ENCODE measurements around the gene FGD5. TPM values are rescaled to one million over a fixed set of nuclear protein-coding genes. Genes with fewer than 3 reads are reported as not detected.

FGD5 gene
- total and polyA plus RNA-seq, 2 experiments from 2014 or later = 7.4 to 12.2 TPM

DNA sequence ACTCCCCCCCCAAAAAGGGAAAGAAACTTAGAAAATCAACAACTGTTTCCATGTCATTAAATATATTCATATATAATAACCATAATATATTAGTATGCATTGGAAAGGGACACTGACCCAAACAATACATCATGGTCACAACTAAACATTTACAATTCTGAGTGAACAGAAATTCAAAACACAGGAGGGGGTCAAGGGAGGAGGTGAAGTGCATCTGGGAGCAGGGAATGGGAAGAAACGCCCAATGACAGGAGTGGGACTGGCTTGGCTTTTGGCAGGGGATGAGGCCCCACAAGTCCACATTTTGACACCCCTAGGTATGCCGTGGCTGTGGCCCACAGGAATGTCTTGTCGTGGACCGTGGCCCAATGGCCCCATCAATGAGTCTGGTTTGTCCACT lies 41.1 kb downstream of the FGD5 start (continued):
- TF ChIP-seq CTCF (conservative IDR thresholded peaks at IDR 0.05; ENCODE audit: low read depth in 2 of 2) (no peak), REST (IDR thresholded peaks at IDR 0.05; ENCODE audit: unreplicated experiment) (no peak), JUNB (IDR thresholded peaks at IDR 0.05; ENCODE audit: unreplicated experiment) (no peak), EZH2 (IDR thresholded peaks at IDR 0.05; ENCODE audit: low read depth, unreplicated experiment) (no peak), ZNF331 (CRISPR knock-in tag; IDR thresholded peaks at IDR 0.05; ENCODE audit: low read depth) (no peak)

DNA sequence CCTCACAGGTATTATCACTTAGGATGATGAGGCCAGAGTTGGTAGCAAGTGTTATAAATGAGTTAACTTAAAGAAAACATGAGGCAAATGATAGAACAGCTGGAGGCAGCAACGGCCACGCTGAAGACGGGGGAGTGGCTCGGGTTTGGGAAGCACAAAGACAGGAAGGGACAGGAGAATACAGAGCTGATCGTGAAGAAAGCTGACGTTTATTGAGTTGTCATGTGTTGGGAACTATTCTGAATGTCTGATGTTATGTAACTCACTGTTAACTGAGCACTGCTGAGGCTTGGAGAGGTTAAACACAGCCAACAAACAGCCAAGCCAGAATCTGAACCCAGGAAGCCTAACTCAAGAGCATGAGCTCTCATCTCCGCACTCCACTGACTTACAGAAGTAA lies 42.3 kb downstream of the FGD5 start:
- TF ChIP-seq EZH2phosphoT487 (IDR thresholded peaks at IDR 0.05; ENCODE audit: unreplicated experiment) = no peak
- TF ChIP-seq ZNF114 (CRISPR knock-in tag; IDR thresholded peaks at IDR 0.05) = no peak
- TF ChIP-seq JUNB (IDR thresholded peaks at IDR 0.05; ENCODE audit: unreplicated experiment) = no peak
- TF ChIP-seq, protein P1, sequence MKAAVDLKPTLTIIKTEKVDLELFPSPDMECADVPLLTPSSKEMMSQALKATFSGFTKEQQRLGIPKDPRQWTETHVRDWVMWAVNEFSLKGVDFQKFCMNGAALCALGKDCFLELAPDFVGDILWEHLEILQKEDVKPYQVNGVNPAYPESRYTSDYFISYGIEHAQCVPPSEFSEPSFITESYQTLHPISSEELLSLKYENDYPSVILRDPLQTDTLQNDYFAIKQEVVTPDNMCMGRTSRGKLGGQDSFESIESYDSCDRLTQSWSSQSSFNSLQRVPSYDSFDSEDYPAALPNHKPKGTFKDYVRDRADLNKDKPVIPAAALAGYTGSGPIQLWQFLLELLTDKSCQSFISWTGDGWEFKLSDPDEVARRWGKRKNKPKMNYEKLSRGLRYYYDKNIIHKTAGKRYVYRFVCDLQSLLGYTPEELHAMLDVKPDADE (IDR thresholded peaks at IDR 0.05) = no peak
- TF ChIP-seq ZNF462 (CRISPR knock-in tag; IDR thresholded peaks at IDR 0.05) = no peak
- no peaks in the 10 kb centered on the region for H3K9me2 ChIP-seq (ENCODE audit: insufficient read depth)
- H2AFZ ChIP-seq = no peak overlapping the region
- Mint-ChIP-seq H3K4me3 (no peak overlapping the region), H3K27ac (no peak overlapping the region), H3K4me1 (peaks cover 38% of the 10 kb centered on the region), H3K27me3 (ENCODE audit: insufficient read depth, low read depth, poor library complexity) (peaks cover 18% of the 10 kb centered on the region), H3K9me3 (peaks cover 5% of the 10 kb centered on the region; the same call in 2 of the 3 replicates), H3K36me3 (ENCODE audit: low read depth) (no peaks in the 10 kb centered on the region)
- DNase-seq (ENCODE audit: low spot score) (no peak), ATAC-seq (no peak)
- H3F3A ChIP-seq (replicated peaks; ENCODE audit: low read depth) = no peaks in the 10 kb centered on the region
- H3K4me1 ChIP-seq (ENCODE audit: insufficient read depth) = peaks cover 3% of the 10 kb centered on the region; the same call in 1 of the 2 replicates
- H3K27me3 ChIP-seq (ENCODE audit: insufficient read depth) = no peaks in the 10 kb centered on the region
- no peak overlapping the region for H3K4me2 ChIP-seq
- no peaks in the 10 kb centered on the region for H3K79me2 ChIP-seq (replicated peaks; ENCODE audit: insufficient read depth)
- H4K20me1 ChIP-seq (replicated peaks; ENCODE audit: insufficient read depth) = no peaks in the 10 kb centered on the region
- H3K4me3 ChIP-seq = no peak overlapping the region
- H3K27ac ChIP-seq (ENCODE audit: low read depth) = no peak overlapping the region
- H3K36me3 ChIP-seq (ENCODE audit: insufficient read depth) = no peaks in the 10 kb centered on the region
